IPS-18a (cell line): ENCODE measurements around the gene GABBR2.

Source experiments
- H3K27ac ChIP-seq: one replicate; pipeline ENCODE4 v1.5.1; 2013; ENCODE audit warnings: low read length
- H3K27me3 ChIP-seq: one replicate; pipeline ENCODE4 v1.6.1; 2013; ENCODE audit warnings: mild to moderate bottlenecking, low read length; ENCODE audit not compliant: control insufficient read depth, insufficient read depth
- H3K36me3 ChIP-seq: one replicate; pipeline ENCODE4 v1.6.1; 2013; ENCODE audit warnings: low read depth, low read length; ENCODE audit not compliant: control insufficient read depth
- H3K4me1 ChIP-seq: one replicate; pipeline ENCODE4 v1.6.1; 2013; ENCODE audit warnings: low read depth, low read length; ENCODE audit not compliant: control insufficient read depth
- H3K4me3 ChIP-seq: one replicate; pipeline ENCODE4 v1.5.1; 2013; ENCODE audit warnings: low read length
- H3K9ac ChIP-seq: one replicate; pipeline ENCODE4 v1.6.1; 2013; ENCODE audit warnings: mild to moderate bottlenecking, low read length, moderate library complexity
- H3K9me3 ChIP-seq: one replicate; pipeline ENCODE4 v1.6.1; 2013; ENCODE audit warnings: low read depth, low read length; ENCODE audit not compliant: control insufficient read depth

GABBR2 gene

DNA sequence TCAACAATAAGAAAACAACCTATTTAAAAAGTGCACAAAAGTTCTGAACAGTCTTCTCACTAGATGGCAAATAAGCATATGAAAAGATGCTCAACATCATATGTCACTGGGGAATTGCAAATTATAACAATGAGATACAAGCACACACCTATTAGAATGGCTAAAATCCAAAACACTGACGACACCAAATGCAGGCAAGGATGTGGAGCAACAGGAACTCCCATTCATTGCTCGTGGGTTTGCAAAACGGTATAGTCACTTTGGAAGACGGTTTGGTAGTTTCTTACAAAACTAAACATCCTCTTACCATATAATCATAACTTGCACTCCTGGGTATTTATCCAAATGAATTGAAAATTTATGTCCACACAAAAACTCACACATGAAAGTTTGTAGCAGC lies 352.4 kb downstream of the GABBR2 start:
- no peaks in the 10 kb centered on the region for H3K9me3 ChIP-seq
- H3K27ac ChIP-seq: no peak overlapping the region
- no peak overlapping the region for H3K4me3 ChIP-seq
- no peak overlapping the region for H3K9ac ChIP-seq
- no peaks in the 10 kb centered on the region for H3K27me3 ChIP-seq
- no peaks in the 10 kb centered on the region for H3K36me3 ChIP-seq
- no peaks in the 10 kb centered on the region for H3K4me1 ChIP-seq

DNA sequence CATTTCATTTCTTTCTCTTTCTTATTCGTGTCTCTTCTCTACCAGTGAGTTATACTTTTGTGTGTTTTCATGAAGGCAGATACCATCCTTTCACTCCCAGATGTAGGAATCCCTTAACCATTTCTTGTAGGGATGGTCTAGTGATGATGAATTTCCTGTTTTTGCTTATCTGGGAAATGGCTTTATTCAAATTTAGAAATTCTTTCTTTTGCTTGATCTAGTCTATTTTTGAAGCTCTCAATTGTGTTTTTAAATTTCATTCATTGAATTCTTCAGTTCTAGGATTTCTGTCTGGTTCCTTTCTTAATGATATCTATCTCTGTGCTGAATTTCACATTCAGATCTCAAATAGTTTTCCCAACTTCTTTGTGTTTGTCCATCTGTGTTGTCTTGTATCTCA lies 357.4 kb downstream of the GABBR2 start:
- no peaks in the 10 kb centered on the region for H3K27me3 ChIP-seq
- H3K4me1 ChIP-seq: no peaks in the 10 kb centered on the region
- no peak overlapping the region for H3K9ac ChIP-seq
- H3K9me3 ChIP-seq: no peaks in the 10 kb centered on the region
- H3K4me3 ChIP-seq: no peak overlapping the region
- H3K27ac ChIP-seq: no peak overlapping the region
- H3K36me3 ChIP-seq: no peaks in the 10 kb centered on the region

- Histone ChIP-seq H3K4me1 (no peaks in the 10 kb centered on the region), H3K4me3 (no peak overlapping the region), H3K9me3 (no peaks in the 10 kb centered on the region), H3K27me3 (no peaks in the 10 kb centered on the region), H3K27ac (no peak overlapping the region), H3K9ac (no peak overlapping the region), H3K36me3 (no peaks in the 10 kb centered on the region)
Measured at GRCh38 chr9:98347642-98348041, 361.1 kb downstream of the GABBR2 start.

DNA sequence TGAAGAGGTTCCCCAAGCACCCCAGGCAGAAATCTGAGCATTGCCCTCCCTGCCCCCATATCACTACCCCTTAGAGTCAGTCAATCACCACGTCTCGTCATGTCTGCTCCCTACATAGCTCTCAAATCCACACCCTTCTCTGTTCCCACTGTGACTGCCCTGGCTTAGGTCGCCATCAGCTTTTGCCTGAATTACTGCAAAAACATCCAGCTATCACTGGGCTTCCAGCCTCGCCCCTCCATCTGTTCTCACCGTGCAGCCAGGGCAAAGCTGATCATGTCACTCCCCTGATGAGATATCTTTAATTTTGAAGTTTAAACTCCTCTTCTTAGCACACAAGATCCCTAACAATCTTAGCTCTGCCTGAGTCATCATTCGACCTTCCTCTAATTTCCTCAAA lies 363.7 kb downstream of the GABBR2 start:
- H3K36me3 ChIP-seq: no peaks in the 10 kb centered on the region
- H3K4me3 ChIP-seq: no peak overlapping the region
- H3K27me3 ChIP-seq: no peaks in the 10 kb centered on the region
- no peak overlapping the region for H3K27ac ChIP-seq
- no peaks in the 10 kb centered on the region for H3K4me1 ChIP-seq
- H3K9ac ChIP-seq: no peak overlapping the region
- H3K9me3 ChIP-seq: no peaks in the 10 kb centered on the region

DNA sequence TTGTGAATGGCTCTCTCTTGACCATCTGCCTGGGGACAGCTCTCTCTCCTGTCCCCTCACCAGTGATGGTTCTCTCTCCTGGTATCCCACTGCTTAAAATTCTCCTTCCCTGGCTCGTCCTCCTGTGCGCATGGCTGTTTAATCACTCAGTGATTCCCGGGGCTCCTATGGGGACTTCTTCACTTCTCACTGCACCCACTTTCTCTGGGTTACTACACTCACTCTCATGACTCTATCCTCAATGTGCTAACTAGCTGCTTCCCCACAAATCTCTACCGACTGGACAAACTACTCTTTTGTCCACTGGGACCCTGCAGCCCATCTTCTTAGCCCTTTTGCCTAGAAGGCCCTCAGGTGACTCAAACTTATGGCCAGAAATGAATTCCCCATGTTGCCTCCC lies 364.2 kb downstream of the GABBR2 start:
- Histone ChIP-seq H3K4me1 (no peaks in the 10 kb centered on the region), H3K27me3 (no peaks in the 10 kb centered on the region), H3K27ac (no peak overlapping the region), H3K36me3 (no peaks in the 10 kb centered on the region), H3K4me3 (no peak overlapping the region), H3K9me3 (no peaks in the 10 kb centered on the region), H3K9ac (no peak overlapping the region)

DNA sequence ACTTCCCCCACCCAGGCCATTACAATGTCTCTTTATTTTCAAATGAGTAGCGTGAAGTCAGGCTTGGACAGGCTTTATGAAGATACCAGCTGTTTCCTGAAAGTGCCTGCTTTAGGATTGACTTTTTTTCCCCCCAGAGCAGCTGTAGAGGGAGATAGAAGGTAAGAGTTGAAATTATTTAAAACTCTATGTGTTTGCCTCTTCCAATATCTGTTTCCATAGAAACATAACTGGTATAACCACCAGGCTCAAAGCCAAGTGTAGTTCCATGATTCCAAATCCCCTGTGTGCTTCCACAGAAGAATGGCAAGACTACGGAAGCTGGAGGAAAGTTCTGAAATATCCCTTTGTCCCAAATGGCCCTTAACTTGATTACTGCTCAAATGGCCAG lies 365.9 kb downstream of the GABBR2 start:
- no peak overlapping the region for H3K27ac ChIP-seq
- no peaks in the 10 kb centered on the region for H3K4me1 ChIP-seq
- no peak overlapping the region for H3K4me3 ChIP-seq
- no peaks in the 10 kb centered on the region for H3K36me3 ChIP-seq
- no peak overlapping the region for H3K9ac ChIP-seq
- no peaks in the 10 kb centered on the region for H3K9me3 ChIP-seq
- no peaks in the 10 kb centered on the region for H3K27me3 ChIP-seq

DNA sequence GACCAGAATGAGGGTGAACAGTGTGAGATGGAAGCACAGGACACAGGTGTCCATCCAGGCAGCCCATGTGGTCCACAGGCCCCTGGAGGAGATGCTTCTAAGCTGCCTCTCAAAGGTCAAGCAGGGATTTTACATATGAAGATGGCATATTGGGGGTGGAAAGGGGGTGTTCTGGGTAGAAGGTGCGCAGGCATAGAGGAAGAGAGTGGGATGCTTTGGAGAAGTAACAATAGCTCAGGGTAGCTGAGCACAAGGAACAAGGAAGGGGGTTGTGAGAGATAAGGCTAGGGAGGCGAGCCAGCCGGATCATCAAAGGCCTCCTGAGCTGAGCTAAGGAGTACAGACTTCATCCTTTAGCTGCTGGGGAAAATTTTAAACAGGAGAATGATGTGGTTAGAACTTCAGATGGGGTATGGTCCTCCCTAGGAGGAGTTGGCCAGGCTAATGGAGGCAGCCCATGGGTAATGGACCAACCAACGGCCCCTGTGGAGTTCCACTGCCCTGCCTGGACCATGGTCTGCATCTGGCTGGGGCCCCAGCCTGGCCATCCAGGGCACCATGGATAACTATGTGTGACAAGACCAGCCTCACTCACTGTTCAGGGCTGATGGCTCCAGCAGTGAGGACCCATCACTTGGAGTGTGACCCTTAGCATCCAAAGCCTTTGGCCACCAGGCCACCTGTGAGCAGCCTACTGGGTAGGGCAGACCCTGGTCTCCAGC lies 366.5 kb downstream of the GABBR2 start:
- H3K27ac ChIP-seq: no peak overlapping the region

DNA sequence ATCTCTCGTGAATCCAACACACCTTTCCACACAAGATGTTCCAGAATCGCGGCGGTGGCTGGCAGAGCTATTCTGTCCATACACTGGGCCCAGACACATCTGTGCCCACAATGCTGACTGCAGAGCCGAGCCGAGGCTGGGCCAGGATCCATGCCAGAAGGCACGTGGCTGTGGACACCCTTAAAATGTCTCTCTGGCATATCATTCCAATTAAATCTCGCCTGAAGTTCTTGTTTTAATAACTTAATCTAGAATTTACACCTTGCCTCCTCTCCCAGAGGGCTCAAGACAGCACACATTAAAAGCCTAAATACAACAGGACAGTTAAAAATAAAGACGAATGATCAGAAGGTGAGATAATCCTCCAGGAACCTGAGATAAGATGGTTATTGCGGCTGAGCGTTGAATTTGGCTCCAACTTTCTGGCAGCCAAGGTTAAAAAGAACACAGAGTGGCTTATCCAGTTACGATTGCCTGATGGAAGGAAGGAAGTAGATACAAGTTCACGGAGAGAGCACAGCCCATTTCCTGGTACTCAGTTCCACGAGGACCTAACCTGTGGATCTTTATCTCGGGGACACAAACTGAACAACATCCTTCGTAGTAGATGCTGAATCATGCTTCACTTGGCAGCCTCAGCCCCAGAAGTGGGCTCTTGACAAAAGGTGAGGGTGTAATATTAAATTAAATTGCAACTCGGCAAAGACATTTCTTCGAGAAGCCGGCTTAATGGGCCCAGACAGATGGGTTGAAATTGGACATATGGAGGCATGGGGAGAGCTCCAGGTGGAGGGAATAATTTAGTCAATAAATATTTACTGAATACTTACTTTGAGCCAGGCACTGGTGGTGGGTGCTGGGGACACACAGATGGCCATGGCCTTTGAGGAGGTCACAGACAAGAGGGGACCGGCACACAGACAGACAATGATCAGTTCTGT lies 367.3 kb downstream of the GABBR2 start:
- H3K4me1 ChIP-seq: no peaks in the 10 kb centered on the region
- no peak overlapping the region for H3K4me3 ChIP-seq
- no peaks in the 10 kb centered on the region for H3K9me3 ChIP-seq
- H3K27ac ChIP-seq: no peak overlapping the region
- no peak overlapping the region for H3K9ac ChIP-seq
- H3K36me3 ChIP-seq: no peaks in the 10 kb centered on the region
- no peaks in the 10 kb centered on the region for H3K27me3 ChIP-seq

More for the DNA sequence above, 366.5 kb downstream of the GABBR2 start:
- H3K36me3 ChIP-seq: no peaks in the 10 kb centered on the region
- no peaks in the 10 kb centered on the region for H3K27me3 ChIP-seq
- H3K9me3 ChIP-seq: no peaks in the 10 kb centered on the region
- H3K4me1 ChIP-seq: no peaks in the 10 kb centered on the region
- no peak overlapping the region for H3K4me3 ChIP-seq
- H3K9ac ChIP-seq: no peak overlapping the region

GRCh38 chr9:98339987-98340800 lies 368.5 kb downstream of the GABBR2 start:
- no peak overlapping the region for H3K27ac ChIP-seq
- no peaks in the 10 kb centered on the region for H3K4me1 ChIP-seq
- no peak overlapping the region for H3K9ac ChIP-seq
- no peak overlapping the region for H3K4me3 ChIP-seq
- no peaks in the 10 kb centered on the region for H3K9me3 ChIP-seq
- H3K36me3 ChIP-seq: no peaks in the 10 kb centered on the region
- no peaks in the 10 kb centered on the region for H3K27me3 ChIP-seq

DNA sequence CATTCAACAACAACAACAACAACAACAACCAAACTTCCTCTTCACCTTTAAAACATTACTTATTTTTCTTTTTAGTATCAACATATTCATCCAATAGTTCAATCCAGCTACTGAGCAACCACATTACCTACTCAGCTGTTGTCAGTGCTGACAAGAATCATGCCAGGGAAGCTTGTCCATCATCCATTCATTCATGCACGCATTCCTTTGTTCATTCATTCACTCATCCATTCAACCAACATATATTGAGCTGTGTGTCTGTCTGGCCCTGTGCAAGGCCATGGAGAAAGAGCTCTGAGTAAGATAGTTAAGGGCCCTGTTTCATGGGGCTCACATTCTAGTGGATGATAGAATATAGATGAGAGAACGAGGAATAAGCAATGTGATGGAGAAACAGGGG lies 373.1 kb downstream of the GABBR2 start:
- Histone ChIP-seq H3K4me1 (no peaks in the 10 kb centered on the region), H3K27ac (no peak overlapping the region), H3K36me3 (no peaks in the 10 kb centered on the region), H3K9ac (no peak overlapping the region), H3K27me3 (no peaks in the 10 kb centered on the region), H3K4me3 (no peak overlapping the region), H3K9me3 (no peaks in the 10 kb centered on the region)

DNA sequence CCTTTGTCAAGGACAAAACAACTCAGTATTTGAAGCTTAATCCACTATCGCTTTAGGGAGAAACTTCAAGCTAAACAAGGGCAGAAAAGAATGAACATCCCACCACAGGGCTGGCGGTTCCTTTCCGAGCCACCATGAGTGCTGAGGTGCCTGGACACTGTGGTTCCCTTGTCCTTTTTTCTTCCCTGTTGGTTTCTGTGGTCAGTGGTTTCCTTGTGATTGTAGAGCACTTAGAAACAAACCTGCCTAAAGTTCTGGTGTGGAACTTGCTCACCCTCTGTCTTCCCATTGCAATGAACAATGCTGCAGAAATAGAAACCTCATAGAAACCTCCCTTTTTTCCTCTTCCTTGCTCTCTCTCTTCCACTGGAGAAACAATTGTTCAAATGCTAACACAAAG lies 373.9 kb downstream of the GABBR2 start:
- Histone ChIP-seq H3K27me3 (no peaks in the 10 kb centered on the region), H3K9ac (no peak overlapping the region), H3K27ac (no peak overlapping the region), H3K4me1 (no peaks in the 10 kb centered on the region), H3K4me3 (no peak overlapping the region), H3K36me3 (no peaks in the 10 kb centered on the region), H3K9me3 (no peaks in the 10 kb centered on the region)
